GM12878 (cell line): ENCODE measurements around the gene MYNN.

Experiments used
- BHLHE40 ChIP-seq, 2 experiments: fragments of 450-650 bp in 1 of 2; IDR thresholded peaks; 2 replicates each; pipeline ENCODE4 v1.6.1; 2011 to 2017; ENCODE audit warnings: low read depth in 2 of 2, borderline replicate concordance in 1 of 2, improper control_type of control experiment in 1 of 2, low read length in 1 of 2, mild to moderate bottlenecking in 1 of 2
- E2F4 ChIP-seq: IDR thresholded peaks from 2 replicates; pipeline ENCODE4 v1.6.1; 2012; ENCODE audit warnings: low read depth, low read length, improper control_type of control experiment
- EP300 ChIP-seq, 2 experiments: fragments of 150-350 bp in 1 of 2; IDR thresholded peaks; 2 replicates each; pipeline ENCODE4 v1.6.1; 2011 to 2012; ENCODE audit warnings: low read depth in 2 of 2, low read length in 2 of 2, borderline replicate concordance in 1 of 2, improper control_type of control experiment in 1 of 2, inconsistent platforms in 1 of 2; ENCODE audit not compliant: control insufficient read depth in 1 of 2
- ETV6 ChIP-seq, 2 experiments: fragments of 450-650 bp in 1 of 2; IDR thresholded peaks in 1 of 2; conservative IDR thresholded peaks in 1 of 2; 2 replicates each; pipeline ENCODE4 v1.6.1; 2014; ENCODE audit warnings: antibody characterized with exemption in 1 of 2, borderline replicate concordance in 1 of 2, low read depth in 1 of 2, mild to moderate bottlenecking in 1 of 2, moderate library complexity in 1 of 2
- EZH2 ChIP-seq: IDR thresholded peaks from 2 replicates; pipeline ENCODE4 v1.6.1; 2012; ENCODE audit warnings: low read depth, mild to moderate bottlenecking, control low read depth, inconsistent platforms, low read length, borderline replicate concordance; ENCODE audit not compliant: control insufficient read depth
- FOXM1 ChIP-seq: IDR thresholded peaks from 2 replicates; pipeline ENCODE4 v1.6.1; 2012; ENCODE audit warnings: low read depth, mild to moderate bottlenecking, inconsistent platforms, low read length, moderate library complexity
- NFYB ChIP-seq: IDR thresholded peaks from 2 replicates; pipeline ENCODE4 v1.6.1; 2011; ENCODE audit warnings: low read depth, mild to moderate bottlenecking, low read length, improper control_type of control experiment, moderate library complexity; ENCODE audit not compliant: insufficient read depth
- RUNX3 ChIP-seq: IDR thresholded peaks from 2 replicates; pipeline ENCODE4 v1.6.1; 2012; ENCODE audit warnings: low read length, inconsistent platforms
- TCF7 ChIP-seq: IDR thresholded peaks from 2 replicates; pipeline ENCODE4 v1.6.1; 2014; ENCODE audit warnings: antibody characterized with exemption, borderline replicate concordance
- ZBTB40 ChIP-seq: fragments of 450-650 bp; IDR thresholded peaks from 2 replicates; pipeline ENCODE4 v1.6.1; 2016; ENCODE audit warnings: mild to moderate bottlenecking, moderate library complexity, borderline replicate concordance

- TF ChIP-seq NFYB (no peak), E2F4 (no peak), ZBTB40 (peak; percentile 84), FOXM1 (no peak), EZH2 (no peak), EP300 (IDR thresholded peaks at IDR 0.05; ENCODE audit: borderline replicate concordance in 1 of 2, control insufficient read depth in 1 of 2, low read depth in 2 of 2, low read length in 2 of 2) (peak in 1 of 2 experiments; percentile 84; a peak in 2 of 4 replicates), ETV6 (conservative IDR thresholded peaks at IDR 0.05 in 1 of 2, IDR thresholded peaks at IDR 0.05 in 1 of 2; ENCODE audit: borderline replicate concordance in 1 of 2, low read depth in 1 of 2) (no peak), BHLHE40 (IDR thresholded peaks at IDR 0.05; ENCODE audit: borderline replicate concordance in 1 of 2, low read depth in 2 of 2, low read length in 1 of 2) (peak; percentile 11 to 20; a peak in 1 of 4 replicates), RUNX3 (peak; percentile 84), TCF7 (no peak; the same call in 1 of the 2 replicates)
These were observed 1.5 kb upstream of the MYNN start for GRCh38 chr3:169771497-169772304.
